A673 (cell line): ENCODE results near the gene LTBP2. TPM values are rescaled to one million over a fixed set of nuclear protein-coding genes. Genes with fewer than 3 reads are reported as not detected.

Source experiments
- BruUV-seq: library from RNA; stranded (reverse); fragments of 400-500 nt; replicated peaks from 2 replicates; lab custom pipeline; 2021; lab: Mats Ljungman, UMichigan
- CTCF ChIA-PET: fragments of 300-600 bp; sonication (Branson Sonifier 250); formaldehyde crosslinking; loops from one replicate; lab custom pipeline; 2022; ENCODE audit warnings: antibody characterized with exemption; lab: Charles Lee
- POLR2A ChIA-PET: fragments of 300-600 bp; sonication (Branson Sonifier 250); formaldehyde crosslinking; loops from one replicate; lab custom pipeline; 2022; ENCODE audit warnings: antibody characterized with exemption; ENCODE audit not compliant: low non-redundant PET; lab: Charles Lee
- DNase-seq: peaks from one replicate; pipeline ENCODE4 v3.0.0-alpha.2; 2015; ENCODE audit warnings: low spot score
- H3K27ac ChIP-seq: fragments of 200-600 bp; sonication (generic); 2 replicates; pipeline ENCODE4 v1.5.1; 2016; ENCODE audit warnings: mixed run types, low read depth, mild to moderate bottlenecking, mixed read lengths, antibody characterized with exemption, low read length; ENCODE audit not compliant: poor library complexity, severe bottlenecking
- H3K27me3 ChIP-seq: fragments of 200-600 bp; sonication (generic); replicated peaks from 2 replicates; pipeline ENCODE4 v1.6.1; 2017; ENCODE audit warnings: mixed run types, low read depth, mild to moderate bottlenecking, mixed read lengths, antibody characterized with exemption, low read length; ENCODE audit not compliant: insufficient read depth, poor library complexity
- H3K36me3 ChIP-seq: fragments of 200-600 bp; sonication (generic); 2 replicates; pipeline ENCODE4 v1.6.1; 2016; ENCODE audit warnings: mixed run types, mild to moderate bottlenecking, mixed read lengths, antibody characterized with exemption, low read length; ENCODE audit not compliant: insufficient read depth, poor library complexity, severe bottlenecking
- H3K4me1 ChIP-seq: fragments of 200-600 bp; sonication (generic); 2 replicates; pipeline ENCODE4 v1.6.1; 2017; ENCODE audit warnings: mixed run types, mild to moderate bottlenecking, mixed read lengths, antibody characterized with exemption, low read length; ENCODE audit not compliant: insufficient read depth, poor library complexity, severe bottlenecking
- H3K4me3 ChIP-seq: fragments of 200-600 bp; sonication (generic); 2 replicates; pipeline ENCODE4 v1.5.1; 2016; ENCODE audit warnings: low read depth, mixed run types, mild to moderate bottlenecking, mixed read lengths, low read length; ENCODE audit not compliant: poor library complexity, severe bottlenecking
- H3K9me3 ChIP-seq: fragments of 200-600 bp; sonication (generic); 2 replicates; pipeline ENCODE4 v1.6.1; 2016; ENCODE audit warnings: mixed run types, low read depth, mild to moderate bottlenecking, mixed read lengths, antibody characterized with exemption, low read length; ENCODE audit not compliant: poor library complexity, severe bottlenecking
- CTCF ChIP-seq: fragments of 300-800, 200-600 bp; sonication (generic); conservative IDR thresholded peaks from 2 replicates; pipeline ENCODE4 v1.5.1; 2017; ENCODE audit warnings: low read depth, mild to moderate bottlenecking, antibody characterized with exemption, low read length, moderate library complexity, mixed read lengths
- EZH2 ChIP-seq: fragments of 200-600 bp; sonication (generic); IDR thresholded peaks from 2 replicates; pipeline ENCODE4 v1.6.1; 2017; ENCODE audit warnings: borderline replicate concordance, low read depth, mild to moderate bottlenecking, mixed read lengths, antibody characterized with exemption, low read length; ENCODE audit not compliant: poor library complexity, severe bottlenecking
- intact Hi-C: fragments of 100-400 bp; cut with micrococcal nuclease; formaldehyde crosslinking; loops from one replicate; pipeline ENCODE4 v1.10.0; 2022; ENCODE audit not compliant: unreplicated experiment
- total RNA-seq: library from RNA; stranded (reverse); gene quantifications from 2 replicates; pipeline ENCODE4 v1.2.3, GENCODE V29; 2021

Gene LTBP2
- total RNA-seq, 1 experiment from 2014 or later, result 0.26 TPM

- Histone ChIP-seq H3K9me3 (no peaks in the 10 kb centered on the region), H3K27me3 (no peaks in the 10 kb centered on the region), H3K27ac (no peak overlapping the region), H3K4me3 (no peak overlapping the region), H3K36me3 (no peaks in the 10 kb centered on the region), H3K4me1 (no peaks in the 10 kb centered on the region)
- TF ChIP-seq EZH2 (no peak), CTCF (no peak)
- BruUV-seq, result no TSS peak
- DNase-seq, result no peak
- intact Hi-C loops, result no loop called here
- ChIA-PET CTCF (no interaction called here), POLR2A (no interaction called here)
Measured at GRCh38 chr14:74580275-74580672, 31.8 kb downstream of the LTBP2 start.

- Histone ChIP-seq H3K36me3 (no peaks in the 10 kb centered on the region), H3K4me3 (no peak overlapping the region), H3K27me3 (no peaks in the 10 kb centered on the region), H3K9me3 (no peaks in the 10 kb centered on the region), H3K4me1 (no peaks in the 10 kb centered on the region), H3K27ac (no peak overlapping the region)
- ChIA-PET POLR2A (no interaction called here), CTCF (no interaction called here)
- BruUV-seq, result no TSS peak
- TF ChIP-seq EZH2, result no peak
- no peak for TF ChIP-seq CTCF
- DNase-seq, result no peak
- intact Hi-C loops, result no loop called here
Measured at GRCh38 chr14:74579447-74580274, 32.4 kb downstream of the LTBP2 start.

GRCh38 chr14:74578479-74578878, 33.6 kb downstream of the LTBP2 start:
- H3K4me3 ChIP-seq, result no peak overlapping the region
- BruUV-seq, result no TSS peak
- CTCF ChIA-PET, result no interaction called here
- intact Hi-C loops, result no loop called here
- POLR2A ChIA-PET, result no interaction called here
- no peak for TF ChIP-seq CTCF
- no peak for TF ChIP-seq EZH2
- no peak for DNase-seq
- H3K27ac ChIP-seq, result no peak overlapping the region
- no peaks in the 10 kb centered on the region for H3K4me1 ChIP-seq
- no peaks in the 10 kb centered on the region for H3K27me3 ChIP-seq
- H3K9me3 ChIP-seq, result no peaks in the 10 kb centered on the region
- no peaks in the 10 kb centered on the region for H3K36me3 ChIP-seq
